GM18861 (cell line): ENCODE results near the gene CORO6.

ENCODE experiments used
- ATAC-seq: cut with Tn5 transposase; IDR thresholded peaks from one replicate; pipeline ENCODE4 v1.9.1; 2021; ENCODE audit not compliant: unreplicated experiment

The CORO6 gene

GRCh38 chr17:29567304-29567553 is 55.5 kb downstream of the CORO6 start:
- no peak for ATAC-seq

GRCh38 chr17:29566473-29567303 is 56.0 kb downstream of the CORO6 start, which contains the start of gene ABHD15:
ABHD15 (minus strand) TSS chr17:29567037; CDS start chr17:29566966, 71 bp downstream.
- ATAC-seq: no peak

GRCh38 chr17:29565643-29566472 is 56.9 kb downstream of the CORO6 start:
- no peak for ATAC-seq
